ENCODE measurements around the gene MORN1.

MORN1 gene

GRCh38 chr1:2294725-2295078, 96.7 kb downstream of the MORN1 start:
- WGBS = 96% methylated on average over 5 of the region's 5 CpGs
- H3K9me3 ChIP-seq (ENCODE audit: control insufficient read depth, low read length) = no peaks in the 10 kb centered on the region
- no peak for DNase-seq

DNA sequence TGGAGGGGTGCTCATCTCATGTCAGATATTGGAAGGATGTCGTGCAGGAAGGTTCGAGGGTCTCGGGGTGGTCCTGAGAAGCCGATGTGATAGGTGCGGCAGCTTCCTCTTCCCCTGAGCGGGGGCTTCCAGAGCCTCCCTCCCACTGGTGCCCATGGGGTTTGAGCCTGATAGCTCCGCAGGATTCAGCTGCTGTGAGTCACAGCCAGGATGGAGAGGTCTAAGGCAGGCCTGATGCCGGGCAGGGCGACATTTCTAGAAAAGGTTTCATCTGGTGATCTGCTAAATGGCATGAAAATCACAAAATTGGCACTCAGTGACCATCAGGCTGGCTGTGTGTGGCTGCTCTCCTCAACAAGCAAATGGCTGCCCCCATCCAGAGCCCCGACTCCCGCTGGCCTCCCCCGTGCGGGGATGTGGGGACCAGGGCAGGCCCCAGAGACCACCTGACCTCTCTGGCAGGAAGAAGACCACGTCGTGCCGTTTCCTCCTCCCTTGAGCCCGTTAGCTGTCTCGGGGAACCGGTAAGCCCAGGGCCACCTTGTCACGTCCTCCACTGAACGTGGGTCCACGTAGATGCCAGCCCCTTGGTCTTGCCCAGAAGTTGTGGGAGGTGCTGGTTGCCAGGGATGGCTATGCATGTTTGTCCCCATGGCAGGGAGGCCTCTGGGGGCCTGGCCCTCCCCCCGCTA, 97.2 kb downstream of the MORN1 start:
- Histone ChIP-seq H2AFZ (ENCODE audit: low read depth, low read length) (no peak overlapping the region), H2BK5ac (ENCODE audit: low read depth, low read length, poor library complexity, severe bottlenecking) (no peak overlapping the region), H2BK12ac (ENCODE audit: low read length in 2 of 2) (peak overlapping the region in 1 of 2 experiments; percentile 22), H2BK15ac (ENCODE audit: low read depth, poor library complexity, severe bottlenecking) (no peak overlapping the region), H3K4ac (ENCODE audit: low read depth in 1 of 2, low read length in 2 of 2) (peak overlapping the region in 1 of 2 experiments; percentile 49), H3K27ac (ENCODE audit: low read length, poor library complexity, severe bottlenecking) (no peak overlapping the region), H2AK5ac (ENCODE audit: low read length, severe bottlenecking) (no peak overlapping the region), H3K4me3 (ENCODE audit: insufficient read depth in 1 of 2, low read depth in 1 of 2, low read length in 2 of 2) (peak overlapping the region in 1 of 2 experiments; percentile 32), H3K27me3 (ENCODE audit: control insufficient read depth in 1 of 2, insufficient read depth in 1 of 2, low read length in 2 of 2) (no peaks in the 10 kb centered on the region), H3K79me1 (replicated peaks; ENCODE audit: low read length, poor library complexity, severe bottlenecking) (no peaks in the 10 kb centered on the region), H4K8ac (ENCODE audit: low read length) (no peak overlapping the region), H3K14ac (ENCODE audit: low read length in 2 of 2) (peak overlapping the region in 1 of 2 experiments; percentile 78), H3K23ac (ENCODE audit: low read length in 2 of 2) (no peak overlapping the region), H3K18ac (ENCODE audit: low read depth in 1 of 2, low read length in 2 of 2) (peak overlapping the region in 1 of 2 experiments; percentile 58), H3K4me1 (ENCODE audit: control insufficient read depth, insufficient read depth, low read depth, low read length) (peaks cover 63% of the 10 kb centered on the region), H2BK120ac (ENCODE audit: low read depth, low read length) (no peak overlapping the region), H3K4me2 (ENCODE audit: low read length, poor library complexity, severe bottlenecking) (no peak overlapping the region), H3K9me3 (ENCODE audit: control insufficient read depth, low read length) (no peaks in the 10 kb centered on the region), H4K91ac (ENCODE audit: low read length) (no peak overlapping the region), H3K36me3 (ENCODE audit: control insufficient read depth in 1 of 2, insufficient read depth in 2 of 2, low read depth in 1 of 2, low read length in 2 of 2) (peaks cover 0 to 40% of the 10 kb centered on the region in 2 experiments), H3K9ac (ENCODE audit: low read length) (peak overlapping the region; percentile 63)
- WGBS = 91% methylated on average over 23 of the region's 23 CpGs
- no peak for DNase-seq

More at GRCh38 chr1:2294725-2295078, 96.7 kb downstream of the MORN1 start:
- H3K4me2 ChIP-seq (ENCODE audit: low read length, poor library complexity, severe bottlenecking) = no peak overlapping the region
- no peaks in the 10 kb centered on the region for H3K79me1 ChIP-seq (replicated peaks; ENCODE audit: low read length, poor library complexity, severe bottlenecking)
- no peak overlapping the region for H4K8ac ChIP-seq (ENCODE audit: low read length)
- H3K4me1 ChIP-seq (ENCODE audit: control insufficient read depth, insufficient read depth, low read depth, low read length) = peaks cover 63% of the 10 kb centered on the region
- no peak overlapping the region for H2BK120ac ChIP-seq (ENCODE audit: low read depth, low read length)
- no peak overlapping the region for H2BK5ac ChIP-seq (ENCODE audit: low read depth, low read length, poor library complexity, severe bottlenecking)
- no peak overlapping the region for H3K4ac ChIP-seq (ENCODE audit: low read depth in 1 of 2, low read length in 2 of 2)
- no peak overlapping the region for H4K91ac ChIP-seq (ENCODE audit: low read length)
- peak overlapping the region in 1 of 2 experiments; percentile 58 for H3K18ac ChIP-seq (ENCODE audit: low read depth in 1 of 2, low read length in 2 of 2)
- peaks cover 0 to 43% of the 10 kb centered on the region in 2 experiments for H3K36me3 ChIP-seq (ENCODE audit: control insufficient read depth in 1 of 2, insufficient read depth in 2 of 2, low read depth in 1 of 2, low read length in 2 of 2)
- H2AK5ac ChIP-seq (ENCODE audit: low read length, severe bottlenecking) = no peak overlapping the region
- H3K27ac ChIP-seq (ENCODE audit: low read length, poor library complexity, severe bottlenecking) = no peak overlapping the region
- no peak overlapping the region for H3K14ac ChIP-seq (ENCODE audit: low read length in 2 of 2)
- H2AFZ ChIP-seq (ENCODE audit: low read depth, low read length) = no peak overlapping the region
- no peaks in the 10 kb centered on the region for H3K27me3 ChIP-seq (ENCODE audit: control insufficient read depth in 1 of 2, insufficient read depth in 1 of 2, low read length in 2 of 2)
- no peak overlapping the region for H3K23ac ChIP-seq (ENCODE audit: low read length in 2 of 2)
- H2BK15ac ChIP-seq (ENCODE audit: low read depth, poor library complexity, severe bottlenecking) = no peak overlapping the region
- no peak overlapping the region for H2BK12ac ChIP-seq (ENCODE audit: low read length in 2 of 2)
- peak overlapping the region in 1 of 2 experiments; percentile 32 for H3K4me3 ChIP-seq (ENCODE audit: insufficient read depth in 1 of 2, low read depth in 1 of 2, low read length in 2 of 2)
- H3K9ac ChIP-seq (ENCODE audit: low read length) = peak overlapping the region; percentile 63

GRCh38 chr1:2292725-2293450, 98.5 kb downstream of the MORN1 start:
- Histone ChIP-seq H3K4ac (ENCODE audit: low read depth in 1 of 2, low read length in 2 of 2) (no peak overlapping the region), H3K4me3 (ENCODE audit: insufficient read depth in 1 of 2, low read depth in 1 of 2, low read length in 2 of 2) (no peak overlapping the region), H2BK5ac (ENCODE audit: low read depth, low read length, poor library complexity, severe bottlenecking) (no peak overlapping the region), H2AK5ac (ENCODE audit: low read length, severe bottlenecking) (no peak overlapping the region), H3K18ac (ENCODE audit: low read depth in 1 of 2, low read length in 2 of 2) (peak overlapping the region in 1 of 2 experiments; percentile 21), H3K79me1 (replicated peaks; ENCODE audit: low read length, poor library complexity, severe bottlenecking) (peaks cover 4% of the 10 kb centered on the region), H2BK120ac (ENCODE audit: low read depth, low read length) (no peak overlapping the region), H4K8ac (ENCODE audit: low read length) (peak overlapping the region; percentile 36), H2BK12ac (ENCODE audit: low read length in 2 of 2) (peak overlapping the region in 1 of 2 experiments; percentile 70), H2AFZ (ENCODE audit: low read depth, low read length) (no peak overlapping the region), H3K27me3 (ENCODE audit: control insufficient read depth in 1 of 2, insufficient read depth in 1 of 2, low read length in 2 of 2) (no peaks in the 10 kb centered on the region), H3K14ac (ENCODE audit: low read length in 2 of 2) (no peak overlapping the region), H3K4me2 (ENCODE audit: low read length, poor library complexity, severe bottlenecking) (no peak overlapping the region), H2BK15ac (ENCODE audit: low read depth, poor library complexity, severe bottlenecking) (no peak overlapping the region), H4K91ac (ENCODE audit: low read length) (peak overlapping the region; percentile 62), H3K27ac (ENCODE audit: low read length, poor library complexity, severe bottlenecking) (no peak overlapping the region), H3K36me3 (ENCODE audit: control insufficient read depth in 1 of 2, insufficient read depth in 2 of 2, low read depth in 1 of 2, low read length in 2 of 2) (peaks cover 0 to 35% of the 10 kb centered on the region in 2 experiments), H3K9me3 (ENCODE audit: control insufficient read depth, low read length) (no peaks in the 10 kb centered on the region), H3K23ac (ENCODE audit: low read length in 2 of 2) (no peak overlapping the region), H3K9ac (ENCODE audit: low read length) (no peak overlapping the region), H3K4me1 (ENCODE audit: control insufficient read depth, insufficient read depth, low read depth, low read length) (peaks cover 64% of the 10 kb centered on the region)
- DNase-seq = no peak
- 96% methylated on average over 30 of the region's 30 CpGs for WGBS

- Histone ChIP-seq H3K36me3 (ENCODE audit: control insufficient read depth in 1 of 2, insufficient read depth in 2 of 2, low read depth in 1 of 2, low read length in 2 of 2) (peaks cover 0 to 29% of the 10 kb centered on the region in 2 experiments), H3K9ac (ENCODE audit: low read length) (peak overlapping the region; percentile 84), H3K9me3 (ENCODE audit: control insufficient read depth, low read length) (no peaks in the 10 kb centered on the region), H2AK5ac (ENCODE audit: low read length, severe bottlenecking) (no peak overlapping the region), H3K4ac (ENCODE audit: low read depth in 1 of 2, low read length in 2 of 2) (no peak overlapping the region), H3K27ac (ENCODE audit: low read length, poor library complexity, severe bottlenecking) (no peak overlapping the region), H4K91ac (ENCODE audit: low read length) (no peak overlapping the region), H2BK15ac (ENCODE audit: low read depth, poor library complexity, severe bottlenecking) (no peak overlapping the region), H3K4me2 (ENCODE audit: low read length, poor library complexity, severe bottlenecking) (no peak overlapping the region), H3K18ac (ENCODE audit: low read depth in 1 of 2, low read length in 2 of 2) (no peak overlapping the region), H3K4me1 (ENCODE audit: control insufficient read depth, insufficient read depth, low read depth, low read length) (peaks cover 69% of the 10 kb centered on the region), H3K14ac (ENCODE audit: low read length in 2 of 2) (no peak overlapping the region), H2BK12ac (ENCODE audit: low read length in 2 of 2) (no peak overlapping the region), H2BK120ac (ENCODE audit: low read depth, low read length) (no peak overlapping the region), H2AFZ (ENCODE audit: low read depth, low read length) (no peak overlapping the region), H3K4me3 (ENCODE audit: insufficient read depth in 1 of 2, low read depth in 1 of 2, low read length in 2 of 2) (peak overlapping the region in 1 of 2 experiments; percentile 75), H4K8ac (ENCODE audit: low read length) (no peak overlapping the region), H3K79me1 (replicated peaks; ENCODE audit: low read length, poor library complexity, severe bottlenecking) (peaks cover 4% of the 10 kb centered on the region), H3K23ac (ENCODE audit: low read length in 2 of 2) (no peak overlapping the region), H2BK5ac (ENCODE audit: low read depth, low read length, poor library complexity, severe bottlenecking) (no peak overlapping the region), H3K27me3 (ENCODE audit: control insufficient read depth in 1 of 2, insufficient read depth in 1 of 2, low read length in 2 of 2) (no peaks in the 10 kb centered on the region)
- DNase-seq = no peak
- WGBS = 94% methylated on average over 5 of the region's 5 CpGs
Observed at GRCh38 chr1:2291577-2291976, 99.8 kb downstream of the MORN1 start.
